GM23248 (cell line): ENCODE data around the gene CNOT9.

ENCODE experiments used
- EZH2 ChIP-seq: fragments of 200-600 bp; sonication (generic); IDR thresholded peaks from 2 replicates; pipeline ENCODE4 v1.6.1; 2018; ENCODE audit warnings: antibody characterized with exemption, mild to moderate bottlenecking; ENCODE audit not compliant: insufficient read depth, poor library complexity, severe bottlenecking
- EZH2phosphoT487 ChIP-seq: fragments of 200-600 bp; sonication (generic); IDR thresholded peaks from 2 replicates; pipeline ENCODE4 v1.6.1; 2018; ENCODE audit warnings: antibody characterized with exemption, moderate library complexity, mild to moderate bottlenecking, low read depth; ENCODE audit not compliant: insufficient read depth

GRCh38 chr2:218644721-218645120, 76.1 kb downstream of the CNOT9 start:
- TF ChIP-seq EZH2phosphoT487 (no peak), EZH2 (no peak)
